Sigmoid colon (tissue), 4 donors: Measurements from ENCODE around the gene GLIS1.

Source experiments
- CTCF ChIP-seq, 4 experiments: fragments of 450-650 bp in 3 of 4; fragments of 200-600 bp in 1 of 4; IDR thresholded peaks; one replicate each; pipeline ENCODE4 v1.5.1; 2016 to 2019; ENCODE audit warnings: antibody characterized with exemption in 4 of 4, mild to moderate bottlenecking in 3 of 4, moderate library complexity in 2 of 4
- EP300 ChIP-seq, 4 donors: sonication (generic); formaldehyde crosslinking; IDR thresholded peaks; one replicate each; pipeline ENCODE4 v1.6.1; 2017; ENCODE audit warnings: antibody characterized with exemption in 4 of 4
- POLR2A ChIP-seq, 2 donors: fragments of 450-650 bp; IDR thresholded peaks; one replicate each; pipeline ENCODE4 v1.6.1; 2016; ENCODE audit warnings: antibody characterized with exemption in 2 of 2, mild to moderate bottlenecking in 2 of 2, moderate library complexity in 2 of 2
- POLR2AphosphoS5 ChIP-seq, 4 donors: sonication (generic); formaldehyde crosslinking; IDR thresholded peaks; one replicate each; pipeline ENCODE4 v1.6.1; 2017; ENCODE audit warnings: antibody characterized with exemption in 4 of 4

- no peak for TF ChIP-seq CTCF (IDR thresholded peaks at IDR 0.05)
- TF ChIP-seq POLR2A (IDR thresholded peaks at IDR 0.05), result no peak
- TF ChIP-seq EP300 (IDR thresholded peaks at IDR 0.05), result no peak
- no peak for TF ChIP-seq POLR2AphosphoS5 (IDR thresholded peaks at IDR 0.05)
These were observed 180.1 kb downstream of the GLIS1 start for GRCh38 chr1:53558739-53559315.
